ENCODE measurements around the gene CHST12.
A peak's percentile ranks its signal among the peaks of the same experiment; 100 is the strongest.

CHST12 gene

GRCh38 chr7:2474813-2475677, 71.6 kb downstream of the CHST12 start:
- FAIRE-seq (no peak), DNase-seq (ENCODE audit: insufficient read length, low spot score) (no peak)
- TF ChIP-seq PAX5 (IDR thresholded peaks at IDR 0.05; ENCODE audit: insufficient read depth, low read length, severe bottlenecking): no peak
- no peak for TF ChIP-seq TAF1 (IDR thresholded peaks at IDR 0.05; ENCODE audit: low read depth, low read length)
- TF ChIP-seq POLR2A (IDR thresholded peaks at IDR 0.05; ENCODE audit: low read depth, low read length): no peak

- DNase-seq (ENCODE audit: insufficient read length, low spot score): no peak
- TF ChIP-seq TAF1 (IDR thresholded peaks at IDR 0.05; ENCODE audit: low read depth, low read length) (no peak), POU2F2 (IDR thresholded peaks at IDR 0.05; ENCODE audit: low read depth, low read length) (no peak), POLR2A (IDR thresholded peaks at IDR 0.05; ENCODE audit: low read depth, low read length) (no peak), SPI1 (IDR thresholded peaks at IDR 0.05; ENCODE audit: low read depth, low read length) (no peak), POLR2AphosphoS5 (IDR thresholded peaks at IDR 0.05; ENCODE audit: low read depth, low read length) (no peak), PAX5 (IDR thresholded peaks at IDR 0.05; ENCODE audit: insufficient read depth, low read length, severe bottlenecking) (no peak)
- no peak for FAIRE-seq
Observed at GRCh38 chr7:2475678-2476015, 72.2 kb downstream of the CHST12 start.

- DNase-seq (ENCODE audit: insufficient read length, low spot score): no peak
- FAIRE-seq: no peak
- TF ChIP-seq POU2F2 (IDR thresholded peaks at IDR 0.05; ENCODE audit: low read depth, low read length): no peak
- TF ChIP-seq TAF1 (IDR thresholded peaks at IDR 0.05; ENCODE audit: low read depth, low read length): no peak
- TF ChIP-seq PAX5 (IDR thresholded peaks at IDR 0.05; ENCODE audit: insufficient read depth, low read length, severe bottlenecking): no peak
- TF ChIP-seq POLR2AphosphoS5 (IDR thresholded peaks at IDR 0.05; ENCODE audit: low read depth, low read length): no peak
- no peak for TF ChIP-seq SPI1 (IDR thresholded peaks at IDR 0.05; ENCODE audit: low read depth, low read length)
- no peak for TF ChIP-seq POLR2A (IDR thresholded peaks at IDR 0.05; ENCODE audit: low read depth, low read length)
Observed at GRCh38 chr7:2476298-2476697, 72.9 kb downstream of the CHST12 start, which contains the start of gene GRIFIN. Gene GRIFIN, minus strand, starts transcription at chr7:2476398. Its CDS starts 15 bp downstream, at chr7:2476383.

GRCh38 chr7:2476776-2477446, 73.5 kb downstream of the CHST12 start:
- FAIRE-seq: no peak
- TF ChIP-seq PAX5 (IDR thresholded peaks at IDR 0.05; ENCODE audit: insufficient read depth, low read length, severe bottlenecking) (no peak), POU2F2 (IDR thresholded peaks at IDR 0.05; ENCODE audit: low read depth, low read length) (no peak), POLR2AphosphoS5 (IDR thresholded peaks at IDR 0.05; ENCODE audit: low read depth, low read length) (no peak), SPI1 (IDR thresholded peaks at IDR 0.05; ENCODE audit: low read depth, low read length) (no peak), POLR2A (IDR thresholded peaks at IDR 0.05; ENCODE audit: low read depth, low read length) (no peak), TAF1 (IDR thresholded peaks at IDR 0.05; ENCODE audit: low read depth, low read length) (no peak)
- no peak for DNase-seq (ENCODE audit: insufficient read length, low spot score)

- FAIRE-seq (peak; percentile 93), DNase-seq (ENCODE audit: insufficient read length, low spot score) (peak; percentile 81)
- TF ChIP-seq PAX5 (IDR thresholded peaks at IDR 0.05; ENCODE audit: insufficient read depth, low read length, severe bottlenecking) (no peak), POU2F2 (IDR thresholded peaks at IDR 0.05; ENCODE audit: low read depth, low read length) (no peak), POLR2AphosphoS5 (IDR thresholded peaks at IDR 0.05; ENCODE audit: low read depth, low read length) (no peak), POLR2A (IDR thresholded peaks at IDR 0.05; ENCODE audit: low read depth, low read length) (no peak), SPI1 (IDR thresholded peaks at IDR 0.05; ENCODE audit: low read depth, low read length) (no peak), TAF1 (IDR thresholded peaks at IDR 0.05; ENCODE audit: low read depth, low read length) (no peak)
Observed at GRCh38 chr7:2477447-2478398, 74.3 kb downstream of the CHST12 start.

- DNase-seq (ENCODE audit: insufficient read length, low spot score) (no peak), FAIRE-seq (no peak)
- TF ChIP-seq SPI1 (IDR thresholded peaks at IDR 0.05; ENCODE audit: low read depth, low read length) (no peak), TAF1 (IDR thresholded peaks at IDR 0.05; ENCODE audit: low read depth, low read length) (no peak), POU2F2 (IDR thresholded peaks at IDR 0.05; ENCODE audit: low read depth, low read length) (no peak), POLR2A (IDR thresholded peaks at IDR 0.05; ENCODE audit: low read depth, low read length) (no peak), PAX5 (IDR thresholded peaks at IDR 0.05; ENCODE audit: insufficient read depth, low read length, severe bottlenecking) (no peak), POLR2AphosphoS5 (IDR thresholded peaks at IDR 0.05; ENCODE audit: low read depth, low read length) (no peak)
Observed at GRCh38 chr7:2478399-2478785, 75.0 kb downstream of the CHST12 start.

- DNase-seq (ENCODE audit: insufficient read length, low spot score) (no peak), FAIRE-seq (no peak)
- TF ChIP-seq POU2F2 (IDR thresholded peaks at IDR 0.05; ENCODE audit: low read depth, low read length): no peak
- no peak for TF ChIP-seq PAX5 (IDR thresholded peaks at IDR 0.05; ENCODE audit: insufficient read depth, low read length, severe bottlenecking)
- no peak for TF ChIP-seq POLR2AphosphoS5 (IDR thresholded peaks at IDR 0.05; ENCODE audit: low read depth, low read length)
- no peak for TF ChIP-seq TAF1 (IDR thresholded peaks at IDR 0.05; ENCODE audit: low read depth, low read length)
- no peak for TF ChIP-seq SPI1 (IDR thresholded peaks at IDR 0.05; ENCODE audit: low read depth, low read length)
- TF ChIP-seq POLR2A (IDR thresholded peaks at IDR 0.05; ENCODE audit: low read depth, low read length): no peak
Observed at GRCh38 chr7:2478800-2479199, 75.4 kb downstream of the CHST12 start.

- no peak for FAIRE-seq
Observed at GRCh38 chr7:2479276-2480069, 76.1 kb downstream of the CHST12 start.

More at GRCh38 chr7:2479276-2480069, 76.1 kb downstream of the CHST12 start:
- TF ChIP-seq TAF1 (IDR thresholded peaks at IDR 0.05; ENCODE audit: low read depth, low read length) (no peak), POLR2AphosphoS5 (IDR thresholded peaks at IDR 0.05; ENCODE audit: low read depth, low read length) (no peak)
- no peak for DNase-seq (ENCODE audit: insufficient read length, low spot score)
